ENCODE results near the gene SRRM5. TPM values are rescaled to one million over a fixed set of nuclear protein-coding genes. Genes with fewer than 3 reads are reported as not detected.
A peak's percentile ranks its signal among the peaks of the same experiment; 100 is the strongest.

The SRRM5 gene
- total and polyA plus RNA-seq, 2 experiments from 2014 or later, result 0.08 TPM; not detected in 1

DNA sequence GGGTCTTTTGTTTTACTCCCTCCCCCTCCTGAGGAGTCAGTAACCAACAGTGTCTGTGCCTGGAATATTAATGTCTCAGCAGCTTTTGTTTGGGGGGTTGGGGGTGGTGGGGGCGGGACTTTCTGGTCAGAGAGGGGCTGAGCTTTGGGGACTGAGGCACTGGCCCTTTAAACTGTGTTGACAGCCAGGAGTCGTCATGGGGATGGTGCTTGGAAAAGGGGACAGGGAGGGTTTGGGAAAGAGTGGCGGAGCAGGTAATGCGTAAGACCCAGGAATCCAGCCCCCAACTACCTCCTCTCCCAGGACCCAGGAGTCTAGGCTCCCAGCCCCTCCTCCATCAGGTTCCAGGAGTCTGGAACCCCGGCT is 22.6 kb downstream of the SRRM5 start:
- Histone ChIP-seq H3K27me3 (ENCODE audit: insufficient read depth) (peaks cover 26% of the 10 kb centered on the region), H3K27ac (ENCODE audit: low read depth) (0 out of 2 replicates have a peak overlapping the region, but pooled peaks have one; percentile 87), H3K4me2 (peak overlapping the region; percentile 99), H3K79me2 (replicated peaks; ENCODE audit: insufficient read depth) (no peaks in the 10 kb centered on the region), H2AFZ (no peak overlapping the region), H4K20me1 (replicated peaks; ENCODE audit: insufficient read depth) (peaks cover 5% of the 10 kb centered on the region; the same call in 1 of the 2 replicates), H3F3A (replicated peaks; ENCODE audit: low read depth) (0 out of 2 replicates have a peak, but pooled peaks cover 3% of the 10 kb centered on the region), H3K4me1 (ENCODE audit: insufficient read depth) (peaks cover 33% of the 10 kb centered on the region), H3K4me3 (peak overlapping the region; percentile 83), H3K36me3 (ENCODE audit: insufficient read depth) (no peaks in the 10 kb centered on the region), H3K9me2 (ENCODE audit: insufficient read depth) (no peaks in the 10 kb centered on the region)
- ATAC-seq, result peak; percentile 54
- Mint-ChIP-seq H3K27me3 (ENCODE audit: insufficient read depth, low read depth, poor library complexity) (peaks cover 44% of the 10 kb centered on the region), H3K4me1 (peaks cover 29% of the 10 kb centered on the region), H3K36me3 (ENCODE audit: low read depth) (peaks cover 7% of the 10 kb centered on the region; the same call in 1 of the 3 replicates), H3K9me3 (no peaks in the 10 kb centered on the region), H3K27ac (no peak overlapping the region), H3K4me3 (peak overlapping the region; percentile 81)
- TF ChIP-seq, protein P1, sequence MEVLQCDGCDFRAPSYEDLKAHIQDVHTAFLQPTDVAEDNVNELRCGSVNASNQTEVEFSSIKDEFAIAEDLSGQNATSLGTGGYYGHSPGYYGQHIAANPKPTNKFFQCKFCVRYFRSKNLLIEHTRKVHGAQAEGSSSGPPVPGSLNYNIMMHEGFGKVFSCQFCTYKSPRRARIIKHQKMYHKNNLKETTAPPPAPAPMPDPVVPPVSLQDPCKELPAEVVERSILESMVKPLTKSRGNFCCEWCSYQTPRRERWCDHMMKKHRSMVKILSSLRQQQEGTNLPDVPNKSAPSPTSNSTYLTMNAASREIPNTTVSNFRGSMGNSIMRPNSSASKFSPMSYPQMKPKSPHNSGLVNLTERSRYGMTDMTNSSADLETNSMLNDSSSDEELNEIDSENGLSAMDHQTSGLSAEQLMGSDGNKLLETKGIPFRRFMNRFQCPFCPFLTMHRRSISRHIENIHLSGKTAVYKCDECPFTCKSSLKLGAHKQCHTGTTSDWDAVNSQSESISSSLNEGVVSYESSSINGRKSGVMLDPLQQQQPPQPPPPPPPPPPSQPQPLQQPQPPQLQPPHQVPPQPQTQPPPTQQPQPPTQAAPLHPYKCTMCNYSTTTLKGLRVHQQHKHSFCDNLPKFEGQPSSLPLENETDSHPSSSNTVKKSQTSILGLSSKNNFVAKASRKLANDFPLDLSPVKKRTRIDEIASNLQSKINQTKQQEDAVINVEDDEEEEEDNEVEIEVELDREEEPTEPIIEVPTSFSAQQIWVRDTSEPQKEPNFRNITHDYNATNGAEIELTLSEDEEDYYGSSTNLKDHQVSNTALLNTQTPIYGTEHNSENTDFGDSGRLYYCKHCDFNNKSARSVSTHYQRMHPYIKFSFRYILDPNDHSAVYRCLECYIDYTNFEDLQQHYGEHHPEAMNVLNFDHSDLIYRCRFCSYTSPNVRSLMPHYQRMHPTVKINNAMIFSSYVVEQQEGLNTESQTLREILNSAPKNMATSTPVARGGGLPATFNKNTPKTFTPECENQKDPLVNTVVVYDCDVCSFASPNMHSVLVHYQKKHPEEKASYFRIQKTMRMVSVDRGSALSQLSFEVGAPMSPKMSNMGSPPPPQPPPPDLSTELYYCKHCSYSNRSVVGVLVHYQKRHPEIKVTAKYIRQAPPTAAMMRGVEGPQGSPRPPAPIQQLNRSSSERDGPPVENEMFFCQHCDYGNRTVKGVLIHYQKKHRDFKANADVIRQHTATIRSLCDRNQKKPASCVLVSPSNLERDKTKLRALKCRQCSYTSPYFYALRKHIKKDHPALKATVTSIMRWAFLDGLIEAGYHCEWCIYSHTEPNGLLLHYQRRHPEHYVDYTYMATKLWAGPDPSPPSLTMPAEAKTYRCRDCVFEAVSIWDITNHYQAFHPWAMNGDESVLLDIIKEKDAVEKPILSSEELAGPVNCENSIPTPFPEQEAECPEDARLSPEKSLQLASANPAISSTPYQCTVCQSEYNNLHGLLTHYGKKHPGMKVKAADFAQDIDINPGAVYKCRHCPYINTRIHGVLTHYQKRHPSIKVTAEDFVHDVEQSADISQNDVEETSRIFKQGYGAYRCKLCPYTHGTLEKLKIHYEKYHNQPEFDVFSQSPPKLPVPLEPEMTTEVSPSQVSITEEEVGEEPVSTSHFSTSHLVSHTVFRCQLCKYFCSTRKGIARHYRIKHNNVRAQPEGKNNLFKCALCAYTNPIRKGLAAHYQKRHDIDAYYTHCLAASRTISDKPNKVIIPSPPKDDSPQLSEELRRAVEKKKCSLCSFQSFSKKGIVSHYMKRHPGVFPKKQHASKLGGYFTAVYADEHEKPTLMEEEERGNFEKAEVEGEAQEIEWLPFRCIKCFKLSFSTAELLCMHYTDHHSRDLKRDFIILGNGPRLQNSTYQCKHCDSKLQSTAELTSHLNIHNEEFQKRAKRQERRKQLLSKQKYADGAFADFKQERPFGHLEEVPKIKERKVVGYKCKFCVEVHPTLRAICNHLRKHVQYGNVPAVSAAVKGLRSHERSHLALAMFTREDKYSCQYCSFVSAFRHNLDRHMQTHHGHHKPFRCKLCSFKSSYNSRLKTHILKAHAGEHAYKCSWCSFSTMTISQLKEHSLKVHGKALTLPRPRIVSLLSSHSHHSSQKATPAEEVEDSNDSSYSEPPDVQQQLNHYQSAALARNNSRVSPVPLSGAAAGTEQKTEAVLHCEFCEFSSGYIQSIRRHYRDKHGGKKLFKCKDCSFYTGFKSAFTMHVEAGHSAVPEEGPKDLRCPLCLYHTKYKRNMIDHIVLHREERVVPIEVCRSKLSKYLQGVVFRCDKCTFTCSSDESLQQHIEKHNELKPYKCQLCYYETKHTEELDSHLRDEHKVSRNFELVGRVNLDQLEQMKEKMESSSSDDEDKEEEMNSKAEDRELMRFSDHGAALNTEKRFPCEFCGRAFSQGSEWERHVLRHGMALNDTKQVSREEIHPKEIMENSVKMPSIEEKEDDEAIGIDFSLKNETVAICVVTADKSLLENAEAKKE (CRISPR knock-in tag; IDR thresholded peaks at IDR 0.05), result no peak
- no peak for TF ChIP-seq ZNF331 (CRISPR knock-in tag; IDR thresholded peaks at IDR 0.05; ENCODE audit: low read depth)
- no peak for TF ChIP-seq NANOG (IDR thresholded peaks at IDR 0.05; ENCODE audit: borderline replicate concordance)
- TF ChIP-seq EZH2 (IDR thresholded peaks at IDR 0.05; ENCODE audit: low read depth, unreplicated experiment), result no peak
- TF ChIP-seq STAT1 (IDR thresholded peaks at IDR 0.05; ENCODE audit: unreplicated experiment), result no peak
- TF ChIP-seq, protein P2, sequence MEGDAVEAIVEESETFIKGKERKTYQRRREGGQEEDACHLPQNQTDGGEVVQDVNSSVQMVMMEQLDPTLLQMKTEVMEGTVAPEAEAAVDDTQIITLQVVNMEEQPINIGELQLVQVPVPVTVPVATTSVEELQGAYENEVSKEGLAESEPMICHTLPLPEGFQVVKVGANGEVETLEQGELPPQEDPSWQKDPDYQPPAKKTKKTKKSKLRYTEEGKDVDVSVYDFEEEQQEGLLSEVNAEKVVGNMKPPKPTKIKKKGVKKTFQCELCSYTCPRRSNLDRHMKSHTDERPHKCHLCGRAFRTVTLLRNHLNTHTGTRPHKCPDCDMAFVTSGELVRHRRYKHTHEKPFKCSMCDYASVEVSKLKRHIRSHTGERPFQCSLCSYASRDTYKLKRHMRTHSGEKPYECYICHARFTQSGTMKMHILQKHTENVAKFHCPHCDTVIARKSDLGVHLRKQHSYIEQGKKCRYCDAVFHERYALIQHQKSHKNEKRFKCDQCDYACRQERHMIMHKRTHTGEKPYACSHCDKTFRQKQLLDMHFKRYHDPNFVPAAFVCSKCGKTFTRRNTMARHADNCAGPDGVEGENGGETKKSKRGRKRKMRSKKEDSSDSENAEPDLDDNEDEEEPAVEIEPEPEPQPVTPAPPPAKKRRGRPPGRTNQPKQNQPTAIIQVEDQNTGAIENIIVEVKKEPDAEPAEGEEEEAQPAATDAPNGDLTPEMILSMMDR (conservative IDR thresholded peaks at IDR 0.05; ENCODE audit: low read depth in 2 of 2), result no peak
- TF ChIP-seq ETS1 (IDR thresholded peaks at IDR 0.05), result no peak
- no peak for TF ChIP-seq CREB1 (CRISPR knock-in tag; IDR thresholded peaks at IDR 0.05; ENCODE audit: low read depth)
- no peak for TF ChIP-seq POLR2AphosphoS5 (IDR thresholded peaks at IDR 0.05; ENCODE audit: low read depth)
- TF ChIP-seq EZH2phosphoT487 (IDR thresholded peaks at IDR 0.05; ENCODE audit: unreplicated experiment), result no peak
- DNase-seq (ENCODE audit: low spot score), result peak; percentile 83
